PFSK-1 (cell line): ENCODE data around the gene NEXN.

Experiments used
- FOXP2 ChIP-seq: optimal IDR thresholded peaks from 2 replicates; pipeline ENCODE3; 2011; ENCODE audit warnings: borderline replicate concordance, control low read depth, inconsistent platforms; ENCODE audit not compliant: insufficient read depth; ENCODE audit errors: extremely low read length, extremely low read depth
- POLR2AphosphoS5 ChIP-seq: IDR thresholded peaks from 2 replicates; pipeline ENCODE4 v1.6.1; 2012; ENCODE audit warnings: low read depth, mild to moderate bottlenecking, control low read depth, low read length, moderate library complexity
- TF ChIP-seq, protein P1 (sequence below), 2 experiments: IDR thresholded peaks; 2 replicates each; pipeline versions ENCODE4 v1.6.1 to v1.8.0; 2011 to 2012; ENCODE audit warnings: low read depth in 2 of 2, low read length in 2 of 2, control low read depth in 1 of 2, inconsistent platforms in 1 of 2, mild to moderate bottlenecking in 1 of 2, moderate library complexity in 1 of 2; ENCODE audit not compliant: insufficient read depth in 1 of 2

DNA sequence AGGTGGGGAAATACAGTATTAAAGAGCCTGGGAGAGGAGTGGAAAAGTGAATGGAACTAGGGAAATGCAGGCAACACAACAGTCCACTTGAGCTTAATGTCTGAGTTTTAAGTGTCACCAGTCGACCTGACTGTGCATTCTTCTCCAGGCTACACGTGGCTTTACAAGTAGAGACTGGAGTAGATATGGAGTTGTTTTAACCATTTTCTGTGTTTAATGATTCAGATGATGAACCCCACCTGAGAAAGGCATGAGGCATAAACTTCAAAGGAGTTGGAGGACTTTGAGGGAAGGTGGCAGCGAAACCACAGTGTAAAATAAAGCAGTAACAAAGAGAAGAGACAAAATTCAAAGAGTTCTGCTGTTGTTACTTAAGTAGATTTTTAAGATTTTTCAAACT lies 77.9 kb downstream of the NEXN start:
- TF ChIP-seq POLR2AphosphoS5, result no peak
- TF ChIP-seq, protein P1, sequence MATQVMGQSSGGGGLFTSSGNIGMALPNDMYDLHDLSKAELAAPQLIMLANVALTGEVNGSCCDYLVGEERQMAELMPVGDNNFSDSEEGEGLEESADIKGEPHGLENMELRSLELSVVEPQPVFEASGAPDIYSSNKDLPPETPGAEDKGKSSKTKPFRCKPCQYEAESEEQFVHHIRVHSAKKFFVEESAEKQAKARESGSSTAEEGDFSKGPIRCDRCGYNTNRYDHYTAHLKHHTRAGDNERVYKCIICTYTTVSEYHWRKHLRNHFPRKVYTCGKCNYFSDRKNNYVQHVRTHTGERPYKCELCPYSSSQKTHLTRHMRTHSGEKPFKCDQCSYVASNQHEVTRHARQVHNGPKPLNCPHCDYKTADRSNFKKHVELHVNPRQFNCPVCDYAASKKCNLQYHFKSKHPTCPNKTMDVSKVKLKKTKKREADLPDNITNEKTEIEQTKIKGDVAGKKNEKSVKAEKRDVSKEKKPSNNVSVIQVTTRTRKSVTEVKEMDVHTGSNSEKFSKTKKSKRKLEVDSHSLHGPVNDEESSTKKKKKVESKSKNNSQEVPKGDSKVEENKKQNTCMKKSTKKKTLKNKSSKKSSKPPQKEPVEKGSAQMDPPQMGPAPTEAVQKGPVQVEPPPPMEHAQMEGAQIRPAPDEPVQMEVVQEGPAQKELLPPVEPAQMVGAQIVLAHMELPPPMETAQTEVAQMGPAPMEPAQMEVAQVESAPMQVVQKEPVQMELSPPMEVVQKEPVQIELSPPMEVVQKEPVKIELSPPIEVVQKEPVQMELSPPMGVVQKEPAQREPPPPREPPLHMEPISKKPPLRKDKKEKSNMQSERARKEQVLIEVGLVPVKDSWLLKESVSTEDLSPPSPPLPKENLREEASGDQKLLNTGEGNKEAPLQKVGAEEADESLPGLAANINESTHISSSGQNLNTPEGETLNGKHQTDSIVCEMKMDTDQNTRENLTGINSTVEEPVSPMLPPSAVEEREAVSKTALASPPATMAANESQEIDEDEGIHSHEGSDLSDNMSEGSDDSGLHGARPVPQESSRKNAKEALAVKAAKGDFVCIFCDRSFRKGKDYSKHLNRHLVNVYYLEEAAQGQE (IDR thresholded peaks at IDR 0.05; ENCODE audit: insufficient read depth in 1 of 2, low read depth in 2 of 2, low read length in 2 of 2), result no peak
- no peak for TF ChIP-seq FOXP2
